Gastroesophageal sphincter (tissue), 3 donors: ENCODE data around the gene RGCC.

Experiments used
- CTCF ChIP-seq, 4 experiments: fragments of 200-600 bp in 2 of 4; fragments of 450-650 bp in 2 of 4; sonication (generic) in 1 of 4; IDR thresholded peaks; one replicate each; pipeline ENCODE4 v1.5.1; 2017 to 2019; ENCODE audit warnings: antibody characterized with exemption in 4 of 4, mild to moderate bottlenecking in 2 of 4, moderate library complexity in 2 of 4
- POLR2A ChIP-seq, 2 donors: fragments of 450-650 bp; IDR thresholded peaks; one replicate each; pipeline ENCODE4 v1.6.1; 2017; ENCODE audit warnings: antibody characterized with exemption in 2 of 2, mild to moderate bottlenecking in 2 of 2, moderate library complexity in 1 of 2
- POLR2AphosphoS5 ChIP-seq: sonication (generic); formaldehyde crosslinking; IDR thresholded peaks from one replicate; pipeline ENCODE4 v1.6.1; 2017; ENCODE audit warnings: antibody characterized with exemption

- TF ChIP-seq POLR2AphosphoS5 (no peak), CTCF (IDR thresholded peaks at IDR 0.05) (no peak), POLR2A (IDR thresholded peaks at IDR 0.05) (no peak)
Measured at GRCh38 chr13:41495044-41495443, 37.7 kb downstream of the RGCC start.
